Measurements from ENCODE around the gene CARS2.

Gene CARS2

GRCh38 chr13:110620596-110620995, 85.3 kb downstream of the CARS2 start:
- no peak overlapping the region for H3K4me3 ChIP-seq (ENCODE audit: low read depth, low read length)
- no peak for TF ChIP-seq CTCF (IDR thresholded peaks at IDR 0.05; ENCODE audit: low read depth, low read length)

GRCh38 chr13:110618780-110619179, 87.1 kb downstream of the CARS2 start:
- TF ChIP-seq CTCF (IDR thresholded peaks at IDR 0.05; ENCODE audit: low read depth, low read length): no peak
- no peak overlapping the region for H3K4me3 ChIP-seq (ENCODE audit: low read depth, low read length)

GRCh38 chr13:110618167-110618566, 87.7 kb downstream of the CARS2 start:
- no peak for TF ChIP-seq CTCF (IDR thresholded peaks at IDR 0.05; ENCODE audit: low read depth, low read length)
- H3K4me3 ChIP-seq (ENCODE audit: low read depth, low read length): no peak overlapping the region

GRCh38 chr13:110617321-110618072, 88.4 kb downstream of the CARS2 start:
- peak overlapping the region; percentile 86 for H3K4me3 ChIP-seq (ENCODE audit: low read depth, low read length)
- no peak for TF ChIP-seq CTCF (IDR thresholded peaks at IDR 0.05; ENCODE audit: low read depth, low read length)

GRCh38 chr13:110616103-110617101, 89.5 kb downstream of the CARS2 start:
- H3K4me3 ChIP-seq (ENCODE audit: low read depth, low read length): peak overlapping the region; percentile 86
- no peak for TF ChIP-seq CTCF (IDR thresholded peaks at IDR 0.05; ENCODE audit: low read depth, low read length)

GRCh38 chr13:110615322-110616102, 90.4 kb downstream of the CARS2 start, which contains the start of gene NAXD:
NAXD (plus strand) TSS chr13:110615545; CDS start chr13:110615602, 57 bp downstream.
- H3K4me3 ChIP-seq (ENCODE audit: low read depth, low read length): peak within 1 kb of the TSS; percentile 86

More at GRCh38 chr13:110615322-110616102, 90.4 kb downstream of the CARS2 start, which contains the start of gene NAXD:
- TF ChIP-seq CTCF (IDR thresholded peaks at IDR 0.05; ENCODE audit: low read depth, low read length): no peak

Measured in WI38 (cell line).